ENCODE data around the gene HMCES. TPM values are rescaled to one million over a fixed set of nuclear protein-coding genes. Genes with fewer than 3 reads are reported as not detected.

HMCES gene, protein sequence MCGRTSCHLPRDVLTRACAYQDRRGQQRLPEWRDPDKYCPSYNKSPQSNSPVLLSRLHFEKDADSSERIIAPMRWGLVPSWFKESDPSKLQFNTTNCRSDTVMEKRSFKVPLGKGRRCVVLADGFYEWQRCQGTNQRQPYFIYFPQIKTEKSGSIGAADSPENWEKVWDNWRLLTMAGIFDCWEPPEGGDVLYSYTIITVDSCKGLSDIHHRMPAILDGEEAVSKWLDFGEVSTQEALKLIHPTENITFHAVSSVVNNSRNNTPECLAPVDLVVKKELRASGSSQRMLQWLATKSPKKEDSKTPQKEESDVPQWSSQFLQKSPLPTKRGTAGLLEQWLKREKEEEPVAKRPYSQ
- total RNA-seq: 32.2 TPM

DNA sequence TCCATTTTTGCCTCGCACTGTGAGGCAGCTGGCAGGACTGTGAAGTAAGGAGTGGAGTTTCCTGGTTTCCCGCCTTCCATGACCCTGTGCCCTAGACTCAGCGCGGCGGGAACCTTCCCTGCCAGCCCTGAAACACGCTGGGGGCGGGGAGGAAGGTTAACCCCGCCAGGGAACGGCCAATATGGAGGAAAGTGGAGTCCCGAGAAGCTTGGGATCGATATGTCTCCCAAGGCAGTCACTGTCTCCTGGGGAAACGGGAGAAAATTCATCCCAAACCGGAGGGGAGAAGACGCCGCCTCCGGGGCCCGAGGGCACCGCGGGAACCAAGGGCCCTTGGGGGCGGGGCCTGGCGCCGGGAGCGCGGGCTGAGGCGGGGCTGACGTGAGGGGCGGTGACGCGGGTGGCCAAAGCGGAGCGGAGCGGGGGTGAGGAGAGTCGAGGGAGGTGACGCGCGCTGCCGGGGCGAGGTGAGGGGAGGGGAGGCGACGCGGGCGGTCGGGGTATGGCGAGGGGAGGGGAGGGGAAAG lies at the start of gene HMCES:
Gene HMCES (plus strand): TSS at position 432 of the 527 bp plus-strand sequence. CDS start 863 bp downstream, outside the sequence.
- DNase-seq (ENCODE audit: low spot score): peak; percentile 94

- DNase-seq (ENCODE audit: low spot score): no peak
These were observed 49.6 kb upstream of the HMCES start for GRCh38 chr3:129228891-129229585.

DNA sequence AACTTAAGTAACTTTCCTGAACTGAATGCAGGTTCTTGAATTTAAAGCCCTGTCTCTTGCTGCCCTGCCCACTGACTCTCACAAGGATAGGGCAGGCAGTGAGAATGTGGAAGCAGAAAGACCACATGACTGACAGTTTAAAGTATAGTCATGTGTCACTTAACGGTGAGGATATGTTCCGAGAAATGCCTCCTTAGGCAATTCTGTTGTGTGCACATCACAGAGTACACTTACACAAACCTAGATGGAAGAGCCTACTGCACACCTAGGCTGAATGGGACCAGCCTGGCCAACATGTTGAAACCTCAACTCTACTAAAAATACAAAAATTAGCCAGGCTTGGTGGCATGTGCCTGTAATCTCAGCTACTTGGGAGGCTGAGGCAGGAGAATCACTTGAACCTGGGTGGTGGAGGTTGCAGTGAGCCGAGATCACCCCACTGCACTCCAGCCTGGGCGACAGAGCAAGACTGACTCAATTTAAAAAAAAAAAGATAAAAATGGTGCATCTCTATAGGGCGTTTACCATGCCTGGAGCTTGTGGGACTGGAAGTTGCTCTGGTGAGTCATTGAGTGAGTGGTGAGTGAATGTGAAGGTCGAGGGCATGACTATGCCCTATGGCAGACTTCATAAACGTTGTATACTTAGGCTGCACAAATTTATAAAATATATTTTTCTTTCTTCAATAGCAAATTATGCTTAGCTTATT lies 48.2 kb upstream of the HMCES start:
- no peak for DNase-seq (ENCODE audit: low spot score)

DNA sequence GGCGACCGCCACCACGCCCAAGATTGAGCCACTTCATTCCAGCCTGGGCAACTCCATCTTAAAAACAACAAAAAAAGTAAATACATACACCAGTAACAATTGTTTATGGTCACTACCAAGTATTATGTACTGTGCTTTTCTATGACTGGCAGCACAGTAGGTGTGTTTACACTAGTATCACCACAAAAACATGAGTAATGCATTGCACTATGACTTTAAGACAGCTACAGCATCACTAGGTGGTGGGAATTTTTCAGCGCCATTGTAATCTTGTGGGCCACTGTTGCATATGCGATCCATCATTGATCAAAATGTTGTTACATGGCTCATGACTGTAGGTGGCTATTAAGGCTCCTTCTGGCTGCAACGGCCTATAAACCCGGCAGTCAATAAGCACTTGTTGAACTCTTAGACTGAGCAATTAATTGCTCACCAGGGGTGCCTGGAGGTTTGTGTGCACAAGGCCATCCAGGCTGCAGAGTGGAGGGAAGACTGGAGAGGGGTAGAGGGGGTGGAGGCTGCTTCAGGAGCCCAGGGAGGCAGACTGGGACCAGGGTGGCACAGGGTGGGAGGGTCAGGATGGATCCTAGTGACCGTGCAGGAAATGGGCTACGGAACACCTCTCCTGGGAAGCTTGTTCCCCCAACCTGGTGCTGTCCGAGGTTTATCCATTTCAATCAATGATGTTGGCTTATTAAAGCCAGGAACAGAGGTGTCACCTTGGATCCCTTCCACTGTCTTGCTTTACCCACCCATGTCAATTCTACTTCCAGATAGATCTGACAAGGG lies 47.1 kb upstream of the HMCES start:
- no peak for DNase-seq (ENCODE audit: low spot score)

DNA sequence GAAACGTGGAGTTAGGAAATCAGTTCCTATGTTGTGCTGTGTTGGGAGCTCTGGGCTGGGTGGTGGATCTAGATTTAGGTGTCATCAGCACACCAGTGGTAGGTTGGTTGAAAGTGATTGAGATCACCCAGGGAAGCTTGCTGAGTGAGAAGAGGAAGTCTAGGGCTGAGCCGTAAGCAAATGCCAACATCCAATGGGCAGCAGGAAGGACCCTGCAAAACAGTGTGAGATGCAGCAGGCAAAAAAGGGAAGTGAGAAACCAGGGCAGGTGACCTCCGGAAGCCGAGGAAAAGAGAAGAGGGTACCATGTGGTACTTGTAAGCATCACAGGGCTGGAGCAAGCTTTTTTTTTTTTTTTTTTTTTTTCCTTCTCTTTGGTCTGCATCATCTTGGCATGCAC lies 45.1 kb upstream of the HMCES start:
- DNase-seq (ENCODE audit: low spot score): no peak

DNA sequence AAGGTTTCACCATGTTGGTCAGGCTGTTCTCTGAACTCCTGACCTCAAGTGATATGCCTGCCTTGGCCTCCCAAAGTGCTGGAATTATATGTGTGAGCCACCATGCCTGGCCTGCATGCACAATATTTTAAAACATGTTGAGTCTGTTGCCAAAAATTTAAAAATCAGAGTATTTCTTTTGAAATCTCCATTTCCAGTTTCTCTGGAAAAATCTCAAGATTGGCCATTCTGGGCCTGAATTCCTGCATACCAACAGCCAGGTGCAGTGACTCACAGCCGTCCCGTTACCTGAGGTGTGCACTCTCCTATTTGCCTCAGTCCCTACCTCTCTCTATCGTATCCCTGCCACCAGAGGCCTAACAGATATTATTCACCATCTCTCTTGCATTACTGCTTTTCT lies 44.2 kb upstream of the HMCES start:
- no peak for DNase-seq (ENCODE audit: low spot score)

DNA sequence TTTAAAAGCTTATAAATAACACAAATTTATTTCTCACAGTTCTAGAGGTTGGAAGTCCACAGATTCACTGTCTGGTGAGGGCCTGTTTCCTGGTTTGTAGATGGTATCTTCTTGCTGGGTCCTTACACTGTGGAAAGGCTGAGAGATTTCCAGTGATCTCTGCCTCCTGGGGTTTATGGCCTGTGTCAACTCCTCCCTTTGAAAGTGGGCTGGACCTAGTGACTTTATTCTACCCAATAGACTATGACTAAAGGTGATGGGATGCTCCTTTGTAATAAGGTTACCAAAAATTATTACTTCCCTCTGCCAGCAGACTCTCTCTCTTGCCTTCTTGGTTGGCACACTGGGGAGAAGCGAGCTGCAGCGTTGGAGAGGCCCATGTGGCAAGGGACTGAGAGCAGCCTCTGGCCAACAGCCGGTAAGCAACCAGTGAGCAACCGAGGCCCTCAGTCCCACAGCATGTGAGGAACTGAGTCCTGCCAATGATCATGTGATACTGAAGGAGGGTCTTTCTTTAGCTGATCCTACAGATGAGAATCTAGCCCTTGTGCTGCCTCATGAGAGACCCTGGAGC lies 43.2 kb upstream of the HMCES start:
- DNase-seq (ENCODE audit: low spot score): no peak

GRCh38 chr3:129238945-129239705 lies 39.5 kb upstream of the HMCES start:
- DNase-seq (ENCODE audit: low spot score): no peak

GRCh38 chr3:129239991-129240390 lies 38.7 kb upstream of the HMCES start:
- no peak for DNase-seq (ENCODE audit: low spot score)

GRCh38 chr3:129240436-129240835 lies 38.2 kb upstream of the HMCES start:
- no peak for DNase-seq (ENCODE audit: low spot score)

DNA sequence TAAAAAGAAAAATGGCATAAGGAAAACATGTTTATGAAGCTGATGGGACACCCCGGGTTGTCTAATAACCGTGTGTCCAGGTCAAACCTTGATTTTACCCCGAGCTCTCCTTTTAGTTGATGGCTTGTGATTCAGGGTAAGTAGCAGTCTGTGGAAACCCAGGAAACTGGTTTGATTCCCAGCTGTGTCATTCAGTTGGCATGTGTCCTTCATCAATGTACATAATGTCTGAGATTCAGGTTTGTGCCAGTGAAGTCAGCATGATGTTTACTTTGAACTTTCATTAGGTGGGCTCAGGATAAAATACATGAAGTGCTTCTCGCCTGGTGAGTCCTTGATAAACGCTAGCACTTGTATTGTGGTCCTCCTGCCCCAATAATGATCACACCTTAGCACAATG lies 33.5 kb upstream of the HMCES start:
- no peak for DNase-seq (ENCODE audit: low spot score)

- peak; percentile 83 for DNase-seq (ENCODE audit: low spot score)
These were observed 32.9 kb upstream of the HMCES start for GRCh38 chr3:129245641-129246306.

DNA sequence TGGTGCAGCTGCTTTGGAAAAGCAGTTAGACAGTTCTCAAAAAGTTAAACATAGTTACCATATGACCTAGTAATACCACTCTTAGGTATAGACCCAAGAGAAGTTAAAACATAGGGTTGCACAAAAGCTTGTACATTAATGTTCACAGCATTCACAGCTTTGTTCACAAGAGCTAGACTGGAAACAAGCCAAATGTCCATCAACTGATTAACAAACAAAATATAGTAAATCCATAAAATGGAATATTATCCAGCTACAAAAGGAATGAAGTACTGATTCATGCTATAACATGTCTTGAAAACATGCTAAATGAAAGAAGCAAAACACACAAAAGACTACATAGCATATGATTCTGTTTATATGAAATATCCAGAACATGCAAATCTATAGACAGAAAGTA lies 32.0 kb upstream of the HMCES start:
- no peak for DNase-seq (ENCODE audit: low spot score)

GRCh38 chr3:129248286-129248979 lies 30.2 kb upstream of the HMCES start:
- DNase-seq (ENCODE audit: low spot score): no peak

GRCh38 chr3:129249284-129250065 lies 29.2 kb upstream of the HMCES start, which contains the start of gene COPG1:
COPG1 (plus strand) TSS chr3:129249606; CDS start chr3:129249710, 104 bp downstream.
- peak; percentile 86 for DNase-seq (ENCODE audit: low spot score)

DNA sequence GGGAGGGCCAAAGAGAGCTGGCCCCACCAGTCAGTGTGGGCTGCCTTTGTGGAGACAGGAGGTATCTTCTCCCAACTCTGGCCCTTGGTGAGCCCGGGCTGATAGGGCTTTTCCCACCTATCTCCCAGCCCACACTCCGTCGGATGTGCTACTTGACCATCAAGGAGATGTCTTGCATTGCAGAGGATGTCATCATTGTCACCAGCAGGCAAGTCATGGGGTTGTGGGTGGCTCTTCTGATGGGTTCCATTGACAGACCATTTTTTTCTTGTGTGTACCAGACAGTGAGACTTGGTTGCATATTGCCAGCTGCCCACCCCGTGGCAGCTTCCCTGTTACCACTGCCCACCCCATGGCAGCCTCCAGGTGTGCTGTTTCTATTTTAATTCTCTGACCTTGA lies 25.9 kb upstream of the HMCES start:
- DNase-seq (ENCODE audit: low spot score): no peak

DNA sequence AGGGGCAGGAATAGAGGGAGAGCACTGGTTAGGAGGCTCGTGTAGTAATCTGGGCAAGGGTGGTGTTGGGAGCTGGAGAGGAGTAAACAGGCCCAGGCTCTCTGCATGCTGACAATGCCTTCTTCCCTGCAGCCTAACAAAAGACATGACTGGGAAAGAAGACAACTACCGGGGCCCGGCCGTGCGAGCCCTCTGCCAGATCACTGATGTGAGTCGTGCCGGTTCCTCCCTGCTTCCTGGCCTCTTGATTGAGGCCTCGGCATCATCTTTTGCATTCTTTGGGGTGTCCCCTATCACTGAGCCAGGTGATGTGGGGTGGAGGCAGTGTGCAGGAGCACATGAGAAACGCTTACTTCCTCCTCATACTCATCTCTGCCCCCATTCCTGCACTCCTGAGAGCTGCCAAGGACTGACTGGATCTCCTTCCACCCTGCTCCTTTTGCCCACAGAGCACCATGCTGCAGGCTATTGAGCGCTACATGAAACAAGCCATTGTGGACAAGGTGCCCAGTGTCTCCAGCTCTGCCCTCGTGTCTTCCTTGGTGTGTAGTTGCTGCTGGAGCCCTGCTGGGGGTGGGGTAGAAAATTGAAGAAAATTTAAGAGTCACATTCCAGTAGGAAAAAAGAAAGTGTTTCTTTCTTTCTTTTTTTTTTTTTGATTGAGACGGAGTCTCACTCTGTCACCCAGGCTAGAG lies 24.0 kb upstream of the HMCES start:
- DNase-seq (ENCODE audit: low spot score): no peak

DNA sequence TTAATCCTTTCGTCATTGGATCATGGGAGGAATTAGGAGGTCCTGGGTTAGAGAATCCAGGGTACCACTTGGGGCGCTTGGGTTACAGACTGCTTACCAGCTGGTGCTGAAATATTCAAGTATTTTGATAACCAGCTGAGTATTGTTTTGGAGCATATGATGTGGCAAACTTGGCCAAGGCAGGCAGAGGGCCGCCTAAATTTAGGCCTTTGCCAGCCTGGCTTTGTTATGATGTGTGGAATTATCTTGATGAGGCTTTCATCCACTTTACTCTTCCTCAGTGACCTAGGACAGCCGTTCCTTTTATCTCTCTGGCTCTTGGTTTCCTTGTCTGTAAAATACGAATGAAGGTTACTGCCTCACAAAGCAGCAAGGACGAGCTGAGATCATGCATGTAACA lies 22.4 kb upstream of the HMCES start:
- DNase-seq (ENCODE audit: low spot score): no peak

Measured in ureter (tissue), 1 donor.